GM12878 (cell line): ENCODE results near the gene CREB3L1. TPM values are rescaled to one million over a fixed set of nuclear protein-coding genes. Genes with fewer than 3 reads are reported as not detected.

Experiments used
- ATAC-seq: fragments of 200-7000 bp; cut with Tn5 transposase; 3 replicates; pipeline ENCODE4 v1.9.1; 2020; ENCODE audit warnings: mild to moderate bottlenecking, moderate library complexity
- BruUV-seq: library from RNA; stranded (reverse); fragments of 400-500 nt; replicated peaks from 2 replicates; lab custom pipeline; 2021; lab: Mats Ljungman, UMichigan
- CTCF ChIA-PET: fragments of 300-600 bp; sonication (Branson Sonifier 250); formaldehyde crosslinking; extraction: SDS; loops from one replicate; lab custom pipeline; 2021; ENCODE audit warnings: inconsistent platforms; lab: Yijun Ruan, JAX
- POLR2A ChIA-PET: fragments of 350-600 bp; formaldehyde crosslinking; extraction: SDS; loops from one replicate; lab custom pipeline; 2021; ENCODE audit warnings: inconsistent platforms; lab: Charles Lee
- RAD21 ChIA-PET: fragments of 300-600 bp; sonication (Branson Sonifier 250); formaldehyde crosslinking; loops from one replicate; lab custom pipeline; 2023; ENCODE audit warnings: antibody characterized with exemption; ENCODE audit not compliant: unreplicated experiment; lab: Charles Lee
- SMC1A ChIA-PET: fragments of 300-600 bp; sonication (Branson Sonifier 250); formaldehyde crosslinking; loops from one replicate; lab custom pipeline; 2023; ENCODE audit not compliant: unreplicated experiment, uncharacterized antibody; lab: Charles Lee
- DNase-seq: peaks from one replicate; pipeline ENCODE4 v3.0.0-alpha.2; 2011; ENCODE audit warnings: low read depth, low spot score
- FAIRE-seq: peaks from 3 replicates; lab custom pipeline; 2011; peaks lifted over from hg19 to GRCh38; lab: Jason Lieb, UNC
- H2AFZ ChIP-seq: 2 replicates; pipeline ENCODE4 v1.6.0; 2011; ENCODE audit warnings: low read depth, low read length, control low read depth; ENCODE audit not compliant: control insufficient read depth
- H3K27ac ChIP-seq: 2 replicates; pipeline ENCODE4 v1.5.1; 2011; ENCODE audit warnings: control low read depth; ENCODE audit not compliant: control insufficient read depth, insufficient read depth
- H3K27me3 ChIP-seq, 2 experiments: replicated peaks in 1 of 2; 2 replicates each; pipeline versions ENCODE4 v1.6.0 to v1.6.1; 2011; ENCODE audit warnings: low read length in 1 of 2; ENCODE audit not compliant: control insufficient read depth in 2 of 2, insufficient read depth in 2 of 2
- H3K36me3 ChIP-seq, 2 experiments: 2 replicates each; pipeline ENCODE4 v1.5.1; 2011; ENCODE audit warnings: low read length in 1 of 2; ENCODE audit not compliant: control insufficient read depth in 2 of 2, insufficient read depth in 2 of 2
- H3K4me1 ChIP-seq: 2 replicates; pipeline ENCODE4 v1.6.1; 2011; ENCODE audit warnings: mild to moderate bottlenecking, low read length, moderate library complexity, mixed read lengths; ENCODE audit not compliant: control insufficient read depth, insufficient read depth
- H3K4me2 ChIP-seq: 2 replicates; pipeline ENCODE4 v1.6.0; 2011; ENCODE audit warnings: control low read depth; ENCODE audit not compliant: control insufficient read depth, insufficient read depth
- H3K4me3 ChIP-seq: fragments of 200-600 bp; sonication (generic); 2 replicates; pipeline ENCODE4 v1.5.1; 2016
- H3K79me2 ChIP-seq: 2 replicates; pipeline ENCODE4 v1.6.0; 2011; ENCODE audit warnings: low read length; ENCODE audit not compliant: control insufficient read depth, insufficient read depth
- H3K9ac ChIP-seq: 2 replicates; pipeline ENCODE4 v1.8.0; 2011; ENCODE audit warnings: low read length, control low read depth, mixed read lengths; ENCODE audit not compliant: control insufficient read depth, insufficient read depth
- H3K9me3 ChIP-seq: replicated peaks from 3 replicates; pipeline ENCODE4 v1.5.1; 2011; ENCODE audit warnings: mild to moderate bottlenecking, low read length; ENCODE audit not compliant: control insufficient read depth, insufficient read depth
- H4K20me1 ChIP-seq: 2 replicates; pipeline ENCODE4 v1.6.0; 2011; ENCODE audit not compliant: control insufficient read depth, insufficient read depth
- BCLAF1 ChIP-seq: fragments of 450-650 bp; IDR thresholded peaks from 2 replicates; pipeline ENCODE4 v1.6.1; 2017; ENCODE audit warnings: antibody characterized with exemption, mild to moderate bottlenecking, moderate library complexity
- GATAD2B ChIP-seq: fragments of 450-650 bp; conservative IDR thresholded peaks from 2 replicates; pipeline ENCODE4 v1.6.1; 2017; ENCODE audit warnings: low read depth, mild to moderate bottlenecking, moderate library complexity
- JUND ChIP-seq: IDR thresholded peaks from 2 replicates; pipeline ENCODE4 v1.6.1; 2012; ENCODE audit warnings: low read depth, mild to moderate bottlenecking, low read length, improper control_type of control experiment, moderate library complexity
- KAT2A ChIP-seq: conservative IDR thresholded peaks from 2 replicates; pipeline ENCODE4 v1.6.1; 2011; ENCODE audit warnings: low read depth, low read length; ENCODE audit not compliant: control insufficient read depth
- MEF2A ChIP-seq: IDR thresholded peaks from 2 replicates; pipeline ENCODE4 v1.6.1; 2011; ENCODE audit warnings: low read depth, mild to moderate bottlenecking, low read length, moderate library complexity; ENCODE audit not compliant: insufficient read depth
- MXI1 ChIP-seq: fragments of 150-350 bp; IDR thresholded peaks from 2 replicates; pipeline ENCODE4 v1.6.1; 2011; ENCODE audit warnings: low read depth, mild to moderate bottlenecking, inconsistent platforms, low read length, improper control_type of control experiment
- POLR2A ChIP-seq: IDR thresholded peaks from 2 replicates; pipeline ENCODE4 v1.6.1; 2011; ENCODE audit warnings: low read depth, mild to moderate bottlenecking, low read length
- RAD21 ChIP-seq: IDR thresholded peaks from 2 replicates; pipeline ENCODE4 v1.6.1; 2011; ENCODE audit warnings: mild to moderate bottlenecking, low read depth, low read length, moderate library complexity; ENCODE audit not compliant: insufficient read depth
- RAD51 ChIP-seq: fragments of 450-650 bp; IDR thresholded peaks from 2 replicates; pipeline ENCODE4 v1.6.1; 2016; ENCODE audit warnings: moderate library complexity, mild to moderate bottlenecking, inconsistent platforms
- RCOR1 ChIP-seq: conservative IDR thresholded peaks from 2 replicates; pipeline ENCODE4 v1.6.1; 2012; ENCODE audit warnings: low read depth, low read length, improper control_type of control experiment
- SMARCA5 ChIP-seq: fragments of 450-650 bp; IDR thresholded peaks from 2 replicates; pipeline ENCODE4 v1.6.1; 2017; ENCODE audit warnings: mild to moderate bottlenecking
- SPI1 ChIP-seq: IDR thresholded peaks from 2 replicates; pipeline ENCODE4 v1.6.1; 2011; ENCODE audit warnings: low read depth, mild to moderate bottlenecking, low read length, moderate library complexity, borderline replicate concordance; ENCODE audit not compliant: insufficient read depth
- STAT3 ChIP-seq: IDR thresholded peaks from 2 replicates; pipeline ENCODE4 v1.6.1; 2011; ENCODE audit warnings: low read depth, low read length, improper control_type of control experiment
- ZBTB11 ChIP-seq: fragments of 450-650 bp; formaldehyde crosslinking; IDR thresholded peaks from 2 replicates; pipeline ENCODE4 v1.5.0; 2022; ENCODE audit warnings: mild to moderate bottlenecking, missing genetic modification characterization
- ZNF622 ChIP-seq: fragments of 450-650 bp; IDR thresholded peaks from 2 replicates; pipeline ENCODE4 v1.6.1; 2017; ENCODE audit warnings: mild to moderate bottlenecking, inconsistent platforms
- WGBS: methylation state at CpG from one replicate; pipeline ENCODE4 v1.1.6; 2016; ENCODE audit warnings: low lambda C conversion rate; ENCODE audit not compliant: insufficient replicate concordance, insufficient coverage; ENCODE audit errors: missing lambda C conversion rate; 5-methylcytosine and 5-hydroxymethylcytosine counted together
- in situ Hi-C: fragments of 300-500 bp; cut with MboI; formaldehyde crosslinking; loops from 9 replicates; pipeline ENCODE4 v1.14.3; 2018; ENCODE audit warnings: mixed read lengths
- intact Hi-C: fragments of 100-400 bp; cut with micrococcal nuclease; formaldehyde crosslinking; loops from one replicate; pipeline ENCODE4 v1.14.2; 2022; ENCODE audit not compliant: unreplicated experiment
- polyA plus RNA-seq, 11 experiments: library from polyadenylated mRNA; depleted of rRNA in 4 of 11; unstranded in 6 of 11; stranded (reverse) in 5 of 11; fragments of >200 nt; fragmentation: Nextera tagmentation in 4 of 11; fragmentation: Illumina TruSeq in 1 of 11; extraction: Ambion mirVana in 4 of 11; extraction: Trizol in 1 of 11; gene quantifications; 1 replicate in 1 of 11; 2 replicates in 10 of 11; pipeline versions ENCODE4 v1.2.1 to v1.2.3, GENCODE V29; 2011 to 2016; ENCODE audit warnings: inconsistent platforms in 2 of 11, missing spikeins in 2 of 11, low read depth in 1 of 11
- total RNA-seq, 4 experiments: library from RNA; depleted of rRNA in 3 of 4; stranded (reverse); fragments of >200 nt in 3 of 4; fragmentation: Illumina TruSeq in 1 of 4; extraction: Trizol in 1 of 4; gene quantifications; 2 replicates each; pipeline versions ENCODE4 v1.2.1 to v1.2.3, GENCODE V29; 2013 to 2021

CREB3L1 gene
- total and polyA plus RNA-seq, 10 of the 15 experiments (the other 5 are each of a cell fraction or from before 2014, with no cell fraction given), result 0.03 to 1.4 (median 0.22) TPM

- Histone ChIP-seq H3K27ac (no peak overlapping the region), H3K4me3 (no peak overlapping the region), H2AFZ (peak overlapping the region; percentile 88), H4K20me1 (no peaks in the 10 kb centered on the region), H3K4me2 (no peak overlapping the region), H3K9ac (no peak overlapping the region), H3K36me3 (no peaks in the 10 kb centered on the region), H3K9me3 (no peaks in the 10 kb centered on the region), H3K4me1 (peaks cover 15% of the 10 kb centered on the region), H3K79me2 (no peaks in the 10 kb centered on the region), H3K27me3 (no peaks in the 10 kb centered on the region)
- intact Hi-C loops, result loop anchor here (10.0 kb wide), 1 partner anchor 285 kb away; no protein-coding TSS in a partner anchor
- FAIRE-seq (no peak), DNase-seq (no peak), ATAC-seq (no peak)
- ChIA-PET CTCF (interaction anchor here (1.1 to 17.5 kb wide), 12 partner anchors 9 to 244 kb away, joined by 3 to 626 read pairs (median 4); partner anchors contain the start of gene CREB3L1), SMC1A (interaction anchor here (1.0 to 5.5 kb wide), 10 partner anchors 10 to 397 kb away, joined by 3 to 73 read pairs (median 4); partner anchors contain the start of gene CREB3L1), RAD21 (interaction anchor here (0.6 to 16.5 kb wide), 5 partner anchors 16 to 111 kb away, joined by 3 to 316 read pairs (median 4); no protein-coding TSS in a partner anchor), POLR2A (interaction anchor here (1.0 kb wide), 1 partner anchor 10 kb away, joined by 3 read pairs; no protein-coding TSS in a partner anchor)
- WGBS, result 75% methylated on average over 4 of the region's 4 CpGs
- BruUV-seq, result no TSS peak
- in situ Hi-C loops, result no loop called here
- TF ChIP-seq RAD21, result no peak
- TF ChIP-seq MEF2A, result no peak
- TF ChIP-seq JUND, result no peak
- TF ChIP-seq POLR2A, result no peak
- TF ChIP-seq BCLAF1, result no peak
- TF ChIP-seq GATAD2B, result no peak
- TF ChIP-seq SPI1, result no peak
- no peak for TF ChIP-seq RAD51
- TF ChIP-seq SMARCA5, result no peak
- TF ChIP-seq RCOR1, result no peak
- no peak for TF ChIP-seq ZNF622
- no peak for TF ChIP-seq KAT2A
- no peak for TF ChIP-seq STAT3
- TF ChIP-seq ZBTB11 (CRISPR knock-in tag), result no peak
- no peak for TF ChIP-seq MXI1
These were observed 27.3 kb upstream of the CREB3L1 start for GRCh38 chr11:46249938-46250744.
